ENCODE data around the gene VGLL1.

VGLL1 gene

DNA sequence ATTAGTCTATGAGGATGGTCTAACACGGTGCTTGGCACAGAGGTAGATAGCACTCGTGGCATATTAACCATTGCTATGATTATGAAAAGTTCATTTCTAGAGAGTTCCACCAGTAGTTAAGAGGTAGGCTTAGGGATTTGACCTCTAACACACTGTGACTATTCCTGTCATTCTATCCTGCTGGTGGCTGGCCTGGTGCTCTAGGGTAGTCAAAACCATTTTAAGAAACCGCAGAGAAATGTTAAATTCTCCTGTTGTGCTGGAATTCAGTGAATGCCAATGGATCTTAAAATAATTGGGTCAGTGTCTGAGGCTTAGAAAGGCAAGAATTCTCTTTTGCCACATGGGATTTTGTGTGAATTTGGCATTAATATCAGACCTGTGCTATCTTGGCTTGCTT lies 53.9 kb downstream of the VGLL1 start:
- TF ChIP-seq, protein P1, sequence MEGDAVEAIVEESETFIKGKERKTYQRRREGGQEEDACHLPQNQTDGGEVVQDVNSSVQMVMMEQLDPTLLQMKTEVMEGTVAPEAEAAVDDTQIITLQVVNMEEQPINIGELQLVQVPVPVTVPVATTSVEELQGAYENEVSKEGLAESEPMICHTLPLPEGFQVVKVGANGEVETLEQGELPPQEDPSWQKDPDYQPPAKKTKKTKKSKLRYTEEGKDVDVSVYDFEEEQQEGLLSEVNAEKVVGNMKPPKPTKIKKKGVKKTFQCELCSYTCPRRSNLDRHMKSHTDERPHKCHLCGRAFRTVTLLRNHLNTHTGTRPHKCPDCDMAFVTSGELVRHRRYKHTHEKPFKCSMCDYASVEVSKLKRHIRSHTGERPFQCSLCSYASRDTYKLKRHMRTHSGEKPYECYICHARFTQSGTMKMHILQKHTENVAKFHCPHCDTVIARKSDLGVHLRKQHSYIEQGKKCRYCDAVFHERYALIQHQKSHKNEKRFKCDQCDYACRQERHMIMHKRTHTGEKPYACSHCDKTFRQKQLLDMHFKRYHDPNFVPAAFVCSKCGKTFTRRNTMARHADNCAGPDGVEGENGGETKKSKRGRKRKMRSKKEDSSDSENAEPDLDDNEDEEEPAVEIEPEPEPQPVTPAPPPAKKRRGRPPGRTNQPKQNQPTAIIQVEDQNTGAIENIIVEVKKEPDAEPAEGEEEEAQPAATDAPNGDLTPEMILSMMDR (conservative IDR thresholded peaks at IDR 0.05), result no peak
- H3K27ac ChIP-seq, result no peak overlapping the region

DNA sequence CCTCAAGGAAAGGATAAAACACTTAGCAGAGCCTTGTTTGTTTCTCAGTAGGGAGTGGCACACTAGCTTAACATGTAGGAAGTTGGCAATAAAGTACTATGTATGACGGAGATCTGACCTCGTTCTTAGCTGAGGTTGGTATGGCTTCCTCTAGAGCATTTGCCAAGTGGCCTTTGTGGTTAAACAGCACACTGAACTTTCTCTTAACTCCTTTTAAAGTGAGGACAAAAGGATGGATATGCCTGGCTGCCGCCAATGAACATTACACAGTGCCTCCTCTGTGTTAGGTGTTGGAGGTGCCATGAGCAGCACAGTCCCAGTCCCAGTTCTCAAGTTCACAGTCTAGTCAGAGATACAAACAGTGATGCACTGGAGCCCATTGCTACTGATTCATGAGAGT lies 54.4 kb downstream of the VGLL1 start:
- no peak overlapping the region for H3K27ac ChIP-seq

DNA sequence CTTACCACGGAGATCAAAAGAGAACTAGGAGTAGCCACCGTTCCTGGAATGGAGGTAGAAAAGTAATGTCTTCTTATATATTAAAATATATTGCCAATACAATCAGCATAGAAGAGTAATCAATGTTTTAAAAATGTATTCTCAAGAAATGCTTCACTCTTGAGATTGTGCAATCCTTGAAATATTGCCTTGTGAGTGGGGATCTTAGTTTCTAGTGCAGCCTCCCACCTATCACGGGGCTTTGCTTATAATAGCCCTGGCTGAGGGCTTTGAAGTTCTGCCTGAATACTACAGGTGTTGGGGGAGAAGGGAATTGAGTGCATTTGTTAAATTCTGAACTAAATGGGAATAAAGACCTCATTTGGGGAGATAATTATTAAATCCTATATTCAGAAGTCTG lies 55.5 kb downstream of the VGLL1 start:
- TF ChIP-seq, protein P1 (conservative IDR thresholded peaks at IDR 0.05), result no peak
- no peak overlapping the region for H3K27ac ChIP-seq

More for the DNA sequence above, 54.4 kb downstream of the VGLL1 start:
- TF ChIP-seq, protein P1 (conservative IDR thresholded peaks at IDR 0.05), result no peak

DNA sequence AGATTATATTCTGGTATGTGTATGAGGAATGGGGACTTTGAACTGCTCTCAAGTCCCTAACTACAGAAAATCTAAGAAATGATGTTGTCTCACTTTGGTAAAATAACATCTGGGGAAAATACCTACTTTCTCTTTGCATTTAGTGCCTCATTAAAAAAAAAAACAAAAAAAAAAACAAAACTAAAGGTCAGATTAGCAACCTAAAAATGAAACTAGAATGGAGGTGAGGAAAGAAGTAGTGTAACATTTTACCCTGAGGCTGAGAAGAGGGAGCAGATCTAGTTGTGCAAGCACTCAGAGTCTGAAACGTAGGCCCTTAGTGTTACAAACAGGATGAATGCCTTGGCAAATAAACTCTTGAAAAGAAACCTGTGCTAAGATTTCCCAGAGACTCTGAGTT lies 56.0 kb downstream of the VGLL1 start:
- H3K27ac ChIP-seq, result no peak overlapping the region
- TF ChIP-seq, protein P1 (conservative IDR thresholded peaks at IDR 0.05), result no peak

DNA sequence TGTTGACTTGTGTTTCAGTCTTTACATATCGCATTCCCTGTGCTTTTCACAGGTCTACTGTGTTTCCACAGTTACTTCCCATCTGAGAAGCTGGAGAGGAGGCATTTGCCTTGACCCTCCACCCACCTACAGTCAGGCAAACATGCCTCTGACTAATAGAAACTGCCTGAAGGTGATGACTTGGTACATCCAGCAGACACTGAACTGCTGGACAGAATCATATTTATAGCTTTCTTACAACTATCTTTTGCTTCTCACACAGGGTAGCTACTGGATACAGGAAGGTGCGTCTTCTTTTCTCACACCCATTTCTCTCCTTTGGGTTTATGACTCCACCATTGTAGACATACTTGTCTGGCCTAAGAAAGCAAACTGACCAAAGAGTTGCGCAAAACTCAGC lies 58.0 kb downstream of the VGLL1 start:
- H3K27ac ChIP-seq, result no peak overlapping the region
- TF ChIP-seq, protein P1 (conservative IDR thresholded peaks at IDR 0.05), result no peak

DNA sequence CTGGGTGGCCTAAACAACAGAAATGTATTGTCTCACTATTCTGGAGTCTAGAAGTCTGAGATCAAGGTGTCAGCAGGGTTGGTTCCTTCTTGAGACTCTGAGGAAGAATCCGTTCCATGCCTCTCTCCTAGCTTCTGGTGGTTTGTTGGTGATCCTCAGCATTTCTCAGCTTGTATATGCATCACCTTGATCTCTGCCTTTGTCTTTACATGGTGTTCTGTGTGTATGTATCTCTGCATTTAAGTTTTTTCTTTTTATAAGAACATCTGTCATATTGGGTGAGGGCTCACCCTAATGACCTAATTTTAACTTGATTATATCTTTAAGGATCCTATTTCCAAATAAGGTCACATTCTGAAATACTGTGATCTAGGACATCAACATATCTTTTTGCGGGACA lies 65.3 kb downstream of the VGLL1 start:
- TF ChIP-seq, protein P1 (conservative IDR thresholded peaks at IDR 0.05), result no peak
- H3K27ac ChIP-seq, result no peak overlapping the region

DNA sequence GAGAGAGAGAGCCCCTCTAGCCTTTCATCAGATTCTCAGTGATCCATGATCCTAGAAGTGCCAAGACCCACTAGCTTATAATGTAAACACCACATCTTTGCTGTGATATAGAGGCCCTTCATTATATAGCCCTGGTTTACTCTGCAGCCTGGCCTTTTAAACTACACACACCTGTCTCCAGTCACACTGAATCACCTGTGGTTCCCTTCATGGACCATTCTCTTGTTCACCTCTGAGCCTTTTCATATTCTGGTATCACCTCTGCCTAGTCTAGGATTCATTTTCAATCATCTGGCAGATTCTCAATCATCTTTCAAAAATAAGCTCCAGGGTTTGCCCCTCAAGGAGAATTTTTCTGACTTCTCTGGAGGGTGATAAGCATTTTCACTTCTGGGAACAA lies 65.9 kb downstream of the VGLL1 start:
- no peak overlapping the region for H3K27ac ChIP-seq
- TF ChIP-seq, protein P1 (conservative IDR thresholded peaks at IDR 0.05), result no peak

DNA sequence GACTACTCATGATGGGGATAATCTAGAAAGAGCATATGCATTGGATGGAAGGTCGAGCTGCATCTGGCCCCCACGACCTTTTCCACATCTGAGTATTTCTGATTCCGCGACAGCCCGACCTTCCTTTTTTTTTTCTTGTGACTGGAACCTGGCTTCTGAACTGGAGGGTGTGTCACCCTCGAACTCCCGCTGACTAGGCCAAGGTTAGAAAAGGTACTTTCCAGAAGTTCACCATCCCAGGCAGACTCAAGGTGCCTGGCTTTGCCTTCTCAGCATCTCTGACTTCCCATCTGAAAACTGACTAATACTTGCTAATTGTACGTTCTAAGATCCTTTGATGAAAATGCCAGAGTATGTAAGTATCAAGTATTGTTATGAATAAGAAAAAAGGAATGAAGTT lies 66.6 kb downstream of the VGLL1 start:
- TF ChIP-seq, protein P1 (conservative IDR thresholded peaks at IDR 0.05), result no peak
- H3K27ac ChIP-seq, result no peak overlapping the region

Data from VCaP (cell line).